ENCODE measurements around the gene ANGEL1.

Gene ANGEL1

GRCh38 chr14:76826122-76826521 lies 13.4 kb upstream of the ANGEL1 start, which contains the start of gene LRRC74A:
LRRC74A (plus strand) TSS chr14:76826408; CDS start chr14:76826698, 290 bp downstream.
- H3K4me3 ChIP-seq (ENCODE audit: low read depth, low read length) = no peak within 1 kb of the TSS

- H3K4me3 ChIP-seq (ENCODE audit: low read depth, low read length) = no peak overlapping the region
Measured at GRCh38 chr14:76820700-76821099, 8.0 kb upstream of the ANGEL1 start.

- H3K4me3 ChIP-seq (ENCODE audit: low read depth, low read length) = no peak overlapping the region
Measured at GRCh38 chr14:76814726-76815645, 2.3 kb upstream of the ANGEL1 start.

- H3K4me3 ChIP-seq (ENCODE audit: low read depth, low read length) = peak overlapping the region; percentile 79
Measured at GRCh38 chr14:76812093-76812421, 625 bp downstream of the ANGEL1 start.

GRCh38 chr14:76811561-76811960 lies 1.1 kb downstream of the ANGEL1 start:
- peak overlapping the region; percentile 79 for H3K4me3 ChIP-seq (ENCODE audit: low read depth, low read length)

GRCh38 chr14:76810953-76811400 lies 1.7 kb downstream of the ANGEL1 start:
- H3K4me3 ChIP-seq (ENCODE audit: low read depth, low read length) = no peak overlapping the region

GRCh38 chr14:76810525-76810924 lies 2.2 kb downstream of the ANGEL1 start:
- H3K4me3 ChIP-seq (ENCODE audit: low read depth, low read length) = no peak overlapping the region

- H3K4me3 ChIP-seq (ENCODE audit: low read depth, low read length) = no peak overlapping the region
Measured at GRCh38 chr14:76808990-76809389, 3.7 kb downstream of the ANGEL1 start.

- H3K4me3 ChIP-seq (ENCODE audit: low read depth, low read length) = no peak overlapping the region
Measured at GRCh38 chr14:76808011-76808410, 4.7 kb downstream of the ANGEL1 start.

GRCh38 chr14:76806446-76806845 lies 6.2 kb downstream of the ANGEL1 start:
- H3K4me3 ChIP-seq (ENCODE audit: low read depth, low read length) = no peak overlapping the region

GRCh38 chr14:76793956-76794355 lies 18.7 kb downstream of the ANGEL1 start:
- no peak overlapping the region for H3K4me3 ChIP-seq (ENCODE audit: low read depth, low read length)

- no peak overlapping the region for H3K4me3 ChIP-seq (ENCODE audit: low read depth, low read length)
Measured at GRCh38 chr14:76793324-76793723, 19.4 kb downstream of the ANGEL1 start.

- H3K4me3 ChIP-seq (ENCODE audit: low read depth, low read length) = no peak overlapping the region
Measured at GRCh38 chr14:76792422-76792821, 20.3 kb downstream of the ANGEL1 start.

- H3K4me3 ChIP-seq (ENCODE audit: low read depth, low read length) = no peak overlapping the region
Measured at GRCh38 chr14:76786601-76787000, 26.1 kb downstream of the ANGEL1 start.

- no peak overlapping the region for H3K4me3 ChIP-seq (ENCODE audit: low read depth, low read length)
Measured at GRCh38 chr14:76784881-76785280, 27.8 kb downstream of the ANGEL1 start.

- no peak overlapping the region for H3K4me3 ChIP-seq (ENCODE audit: low read depth, low read length)
Measured at GRCh38 chr14:76784266-76784874, 28.3 kb downstream of the ANGEL1 start.

GRCh38 chr14:76782885-76783566 lies 29.7 kb downstream of the ANGEL1 start:
- no peak overlapping the region for H3K4me3 ChIP-seq (ENCODE audit: low read depth, low read length)

- H3K4me3 ChIP-seq (ENCODE audit: low read depth, low read length) = no peak overlapping the region
Measured at GRCh38 chr14:76782115-76782884, 30.4 kb downstream of the ANGEL1 start.

GRCh38 chr14:76781648-76782051 lies 31.0 kb downstream of the ANGEL1 start:
- no peak overlapping the region for H3K4me3 ChIP-seq (ENCODE audit: low read depth, low read length)

- no peak overlapping the region for H3K4me3 ChIP-seq (ENCODE audit: low read depth, low read length)
Measured at GRCh38 chr14:76780875-76781647, 31.6 kb downstream of the ANGEL1 start.

Data from iPS-11a (cell line).